ELF-1 (cell line): Measurements from ENCODE around the gene TMEM150C.
"Not testable (repeated sequence)": the region's sequence is repeated elsewhere in the genome, so short reads cannot be mapped to it uniquely, and the experiment has no call there.

Experiments
- DNase-seq: peaks from one replicate; pipeline ENCODE4 v3.0.0-alpha.2; 2016; ENCODE audit warnings: low read depth, low spot score

TMEM150C gene

GRCh38 chr4:82569076-82569475 lies 7.3 kb upstream of the TMEM150C start:
- no peak for DNase-seq

GRCh38 chr4:82567444-82567843 lies 5.7 kb upstream of the TMEM150C start:
- no peak for DNase-seq

- DNase-seq, result no peak
Observed at GRCh38 chr4:82562564-82562854, 721 bp upstream of the TMEM150C start.

- peak; percentile 11 for DNase-seq
Observed at GRCh38 chr4:82560853-82561785, 669 bp downstream of the TMEM150C start.

GRCh38 chr4:82559735-82560120 lies 2.1 kb downstream of the TMEM150C start:
- no peak for DNase-seq

GRCh38 chr4:82559090-82559734 lies 2.6 kb downstream of the TMEM150C start:
- DNase-seq, result not testable (repeated sequence)

GRCh38 chr4:82555276-82555675 lies 6.5 kb downstream of the TMEM150C start:
- DNase-seq, result no peak

- DNase-seq, result no peak
Observed at GRCh38 chr4:82553020-82553419, 8.8 kb downstream of the TMEM150C start.

- DNase-seq, result no peak
Observed at GRCh38 chr4:82551734-82552133, 10.1 kb downstream of the TMEM150C start.

- DNase-seq, result not testable (repeated sequence)
Observed at GRCh38 chr4:82547850-82548249, 13.9 kb downstream of the TMEM150C start.

GRCh38 chr4:82543131-82543530 lies 18.7 kb downstream of the TMEM150C start:
- no peak for DNase-seq

GRCh38 chr4:82542642-82543041 lies 19.1 kb downstream of the TMEM150C start:
- no peak for DNase-seq

- DNase-seq, result no peak
Observed at GRCh38 chr4:82529322-82529721, 32.5 kb downstream of the TMEM150C start.

GRCh38 chr4:82528868-82529267 lies 32.9 kb downstream of the TMEM150C start:
- DNase-seq, result peak; percentile 17

- no peak for DNase-seq
Observed at GRCh38 chr4:82528074-82528473, 33.7 kb downstream of the TMEM150C start.

GRCh38 chr4:82525307-82525911 lies 36.4 kb downstream of the TMEM150C start:
- DNase-seq, result peak; percentile 5

- peak; percentile 16 for DNase-seq
Observed at GRCh38 chr4:82524570-82525152, 37.1 kb downstream of the TMEM150C start.

GRCh38 chr4:82523179-82523578 lies 38.6 kb downstream of the TMEM150C start:
- DNase-seq, result peak; percentile 12

GRCh38 chr4:82522472-82522871 lies 39.3 kb downstream of the TMEM150C start:
- DNase-seq, result no peak

GRCh38 chr4:82521283-82521682 lies 40.5 kb downstream of the TMEM150C start:
- DNase-seq, result no peak

- DNase-seq, result no peak
Observed at GRCh38 chr4:82519776-82520175, 42.0 kb downstream of the TMEM150C start.

- DNase-seq, result no peak
Observed at GRCh38 chr4:82519072-82519471, 42.7 kb downstream of the TMEM150C start.
